B cell (primary cell): ENCODE data around the gene ENDOV. TPM values are rescaled to one million over a fixed set of nuclear protein-coding genes. Genes with fewer than 3 reads are reported as not detected.

Experiments used
- ATAC-seq: fragments of 200-7000 bp; cut with Tn5 transposase; one replicate; pipeline ENCODE4 v1.10.0; 2021; ENCODE audit warnings: low read depth, mild to moderate bottlenecking, moderate number of reproducible peaks, moderate library complexity
- CTCF ChIA-PET: fragments of 350-600 bp; sonication (Branson Sonifier 250); formaldehyde crosslinking; loops from one replicate; lab custom pipeline; 2021; ENCODE audit warnings: antibody characterized with exemption, inconsistent platforms; lab: Charles Lee
- POLR2A ChIA-PET: fragments of 350-600 bp; sonication (Branson Sonifier 250); formaldehyde crosslinking; loops from one replicate; lab custom pipeline; 2021; ENCODE audit warnings: antibody characterized with exemption; lab: Charles Lee
- DNase-seq: peaks from one replicate; pipeline ENCODE4 v3.0.0; 2013
- H2AFZ ChIP-seq: 2 replicates; pipeline ENCODE4 v1.6.1; 2012; ENCODE audit warnings: mild to moderate bottlenecking, low read depth, low read length; ENCODE audit not compliant: insufficient read depth, poor library complexity, severe bottlenecking
- H3K27ac ChIP-seq, 2 donors: 1 replicate in 1 of 2; 2 replicates in 1 of 2; pipeline ENCODE4 v1.5.1; 2012 to 2013; ENCODE audit warnings: low read length in 2 of 2, mild to moderate bottlenecking in 2 of 2, moderate library complexity in 1 of 2
- H3K27me3 ChIP-seq, 4 experiments: fragments of 200-600 bp in 1 of 4; sonication (generic) in 1 of 4; replicated peaks in 1 of 4; 1 replicate in 2 of 4; 2 replicates in 2 of 4; pipeline versions ENCODE4 v1.6.1 to v1.7.0; 2013 to 2016; ENCODE audit warnings: low read length in 3 of 4, mild to moderate bottlenecking in 2 of 4, mixed read lengths in 1 of 4, moderate library complexity in 1 of 4; ENCODE audit not compliant: insufficient read depth in 4 of 4, control insufficient read depth in 3 of 4; ENCODE audit errors: control extremely low read depth in 1 of 4
- H3K36me3 ChIP-seq, 2 experiments: replicated peaks in 1 of 2; 1 replicate in 1 of 2; 2 replicates in 1 of 2; pipeline versions ENCODE4 v1.6.1 to v1.7.1; 2013; ENCODE audit warnings: low read length in 1 of 2; ENCODE audit not compliant: insufficient read depth in 2 of 2, control insufficient read depth in 1 of 2; ENCODE audit errors: control extremely low read depth in 1 of 2, extremely low read depth in 1 of 2
- H3K4me1 ChIP-seq, 2 donors: fragments of 200-600 bp in 1 of 2; sonication (generic) in 1 of 2; 1 replicate in 1 of 2; 2 replicates in 1 of 2; pipeline versions ENCODE4 v1.5.1 to v1.6.1; 2013 to 2017; ENCODE audit warnings: low read length in 2 of 2; ENCODE audit not compliant: control insufficient read depth in 2 of 2, insufficient read depth in 2 of 2
- H3K4me2 ChIP-seq: replicated peaks from 2 replicates; pipeline ENCODE3; 2012; ENCODE audit warnings: mild to moderate bottlenecking, low read depth, low read length; ENCODE audit not compliant: poor library complexity, severe bottlenecking
- H3K4me3 ChIP-seq, 5 experiments: fragments of 200-600 bp in 1 of 5; sonication (generic) in 1 of 5; 1 replicate in 3 of 5; 2 replicates in 2 of 5; pipeline versions ENCODE4 v1.5.1 to v1.7.0; 2011 to 2016; ENCODE audit warnings: low read length in 4 of 5, mild to moderate bottlenecking in 4 of 5, low read depth in 2 of 5, control low read depth in 1 of 5, moderate library complexity in 1 of 5; ENCODE audit not compliant: insufficient read depth in 1 of 5; ENCODE audit errors: control extremely low read depth in 1 of 5, extremely low read depth in 1 of 5
- H3K79me2 ChIP-seq: fragments of 200-600 bp; sonication (generic); one replicate; pipeline ENCODE4 v1.6.0; 2016; ENCODE audit warnings: low read length; ENCODE audit not compliant: control insufficient read depth, insufficient read depth
- H3K9ac ChIP-seq: fragments of 200-600 bp; sonication (generic); 2 replicates; pipeline ENCODE4 v1.6.1; 2017; ENCODE audit warnings: mild to moderate bottlenecking, low read length, moderate library complexity
- H3K9me3 ChIP-seq, 3 donors: one replicate each; pipeline versions ENCODE4 v1.6.1 to v1.7.1; 2013; ENCODE audit warnings: low read length in 2 of 3; ENCODE audit not compliant: control insufficient read depth in 2 of 3, insufficient read depth in 1 of 3; ENCODE audit errors: control extremely low read depth in 1 of 3
- H4K20me1 ChIP-seq: 2 replicates; pipeline ENCODE4 v1.6.0; 2012; ENCODE audit warnings: mild to moderate bottlenecking, low read length; ENCODE audit not compliant: insufficient read depth, control insufficient read depth, poor library complexity, severe bottlenecking
- H3K27ac Mint-ChIP-seq: one replicate; pipeline ENCODE4 v1.8.0; 2021; ENCODE audit warnings: mixed read lengths
- H3K27me3 Mint-ChIP-seq: one replicate; pipeline ENCODE4 v1.8.0; 2021; ENCODE audit warnings: mixed read lengths
- H3K4me1 Mint-ChIP-seq: one replicate; pipeline ENCODE4 v1.8.0; 2021; ENCODE audit warnings: mixed read lengths
- H3K4me3 Mint-ChIP-seq: one replicate; pipeline ENCODE4 v1.8.0; 2021; ENCODE audit warnings: mixed read lengths
- H3K9me3 Mint-ChIP-seq: one replicate; pipeline ENCODE4 v1.8.0; 2022; ENCODE audit warnings: mixed read lengths; ENCODE audit not compliant: insufficient read depth
- EZH2 ChIP-seq: IDR thresholded peaks from 2 replicates; pipeline ENCODE4 v1.6.1; 2012; ENCODE audit warnings: borderline replicate concordance, low read depth, mild to moderate bottlenecking, moderate library complexity, low read length; ENCODE audit not compliant: insufficient read depth, poor library complexity, severe bottlenecking
- WGBS: methylation state at CpG from one replicate; pipeline ENCODE4 v1.1.5; 2013; ENCODE audit warnings: missing lambda C conversion rate; ENCODE audit not compliant: insufficient coverage; 5-methylcytosine and 5-hydroxymethylcytosine counted together
- intact Hi-C: fragments of 100-400 bp; cut with micrococcal nuclease; formaldehyde crosslinking; loops from one replicate; pipeline ENCODE4 v1.10.0; 2022
- polyA plus RNA-seq: library from polyadenylated mRNA; depleted of rRNA; stranded (reverse); fragments of >200 nt; gene quantifications from 2 replicates; pipeline ENCODE4 v1.2.3, GENCODE V29; 2012
- total RNA-seq, 2 donors: library from RNA; stranded (reverse); fragments of 120-200 nt in 1 of 2; gene quantifications; 1 replicate in 1 of 2; 2 replicates in 1 of 2; pipeline versions ENCODE4 v1.2.3 to v1.2.4, GENCODE V29; 2013 to 2022
- TF ChIP-seq, protein P1 (sequence below): fragments of 200-600 bp; IDR thresholded peaks from one replicate; pipeline ENCODE4 v1.8.0; 2022; ENCODE audit warnings: antibody characterized with exemption, mild to moderate bottlenecking

ENDOV gene
- total and polyA plus RNA-seq, 2 donors (not counting 1 experiment from before 2014, with no cell fraction given) = 25.3 to 49.5 TPM

DNA sequence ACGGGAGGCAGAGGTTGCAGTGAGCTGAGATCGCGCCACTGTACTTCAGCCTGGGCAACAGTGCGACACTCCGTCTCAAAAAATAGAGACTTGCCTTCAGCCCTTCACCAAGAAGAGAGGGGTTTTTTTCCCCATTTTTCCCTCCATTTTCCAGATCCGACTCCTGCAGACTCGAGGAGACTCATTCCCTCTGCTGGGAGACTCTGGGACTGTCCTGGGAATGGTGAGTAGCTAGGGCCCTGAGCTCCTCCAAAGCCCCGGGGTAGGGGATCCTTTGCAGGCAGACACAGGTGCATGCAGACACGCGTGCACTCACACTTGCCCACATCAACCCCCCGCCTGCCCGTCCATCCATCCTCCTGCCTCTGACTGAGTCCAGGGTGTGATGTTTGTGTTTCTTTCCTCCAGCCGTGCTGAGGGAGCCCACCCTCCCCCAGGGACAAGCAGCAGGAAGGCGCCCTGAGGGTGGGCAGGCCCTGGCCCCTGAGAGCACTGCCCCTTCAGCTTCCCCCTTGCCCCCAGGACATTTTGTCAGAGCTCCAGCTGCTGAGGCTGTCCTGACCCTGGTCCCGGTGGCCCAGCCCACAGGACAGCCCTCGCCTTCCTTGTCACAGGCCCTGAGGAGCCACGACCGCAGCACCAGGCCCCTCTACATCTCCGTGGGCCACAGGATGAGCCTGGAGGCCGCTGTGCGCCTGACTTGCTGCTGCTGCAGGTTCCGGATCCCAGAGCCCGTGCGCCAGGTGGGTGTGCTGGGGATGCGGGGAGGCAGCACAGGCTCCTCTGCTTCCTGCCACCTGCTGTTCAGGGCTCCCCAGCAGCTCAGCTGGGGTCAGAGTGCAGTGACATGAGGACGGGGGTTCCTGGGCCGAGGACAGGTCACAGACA is 10.2 kb downstream of the ENDOV start:
- intact Hi-C loops = no loop called here
- CTCF ChIA-PET = interaction anchor here (0.8 to 6.7 kb wide), 6 partner anchors 15 to 567 kb away, joined by 3 to 75 read pairs (median 5); partner anchors contain the start of gene CHMP6
- Histone ChIP-seq H4K20me1 (no peaks in the 10 kb centered on the region), H2AFZ (no peak overlapping the region), H3K36me3 (peaks cover 0 to 3% of the 10 kb centered on the region in 2 experiments), H3K79me2 (peaks cover 3% of the 10 kb centered on the region), H3K9ac (no peak overlapping the region), H3K27ac (no peak overlapping the region), H3K27me3 (peaks cover 0 to 3% (median 0%) of the 10 kb centered on the region in 4 experiments), H3K4me1 (peaks cover 37 to 39% of the 10 kb centered on the region in 2 donors), H3K4me2 (peak overlapping the region; percentile 68), H3K4me3 (no peak overlapping the region), H3K9me3 (no peaks in the 10 kb centered on the region)
- ATAC-seq = no peak
- peak; percentile 29 for DNase-seq
- Mint-ChIP-seq H3K27me3 (no peaks in the 10 kb centered on the region), H3K27ac (no peak overlapping the region), H3K4me3 (no peak overlapping the region), H3K9me3 (no peaks in the 10 kb centered on the region), H3K4me1 (peaks cover 27% of the 10 kb centered on the region)
- TF ChIP-seq, protein P1, sequence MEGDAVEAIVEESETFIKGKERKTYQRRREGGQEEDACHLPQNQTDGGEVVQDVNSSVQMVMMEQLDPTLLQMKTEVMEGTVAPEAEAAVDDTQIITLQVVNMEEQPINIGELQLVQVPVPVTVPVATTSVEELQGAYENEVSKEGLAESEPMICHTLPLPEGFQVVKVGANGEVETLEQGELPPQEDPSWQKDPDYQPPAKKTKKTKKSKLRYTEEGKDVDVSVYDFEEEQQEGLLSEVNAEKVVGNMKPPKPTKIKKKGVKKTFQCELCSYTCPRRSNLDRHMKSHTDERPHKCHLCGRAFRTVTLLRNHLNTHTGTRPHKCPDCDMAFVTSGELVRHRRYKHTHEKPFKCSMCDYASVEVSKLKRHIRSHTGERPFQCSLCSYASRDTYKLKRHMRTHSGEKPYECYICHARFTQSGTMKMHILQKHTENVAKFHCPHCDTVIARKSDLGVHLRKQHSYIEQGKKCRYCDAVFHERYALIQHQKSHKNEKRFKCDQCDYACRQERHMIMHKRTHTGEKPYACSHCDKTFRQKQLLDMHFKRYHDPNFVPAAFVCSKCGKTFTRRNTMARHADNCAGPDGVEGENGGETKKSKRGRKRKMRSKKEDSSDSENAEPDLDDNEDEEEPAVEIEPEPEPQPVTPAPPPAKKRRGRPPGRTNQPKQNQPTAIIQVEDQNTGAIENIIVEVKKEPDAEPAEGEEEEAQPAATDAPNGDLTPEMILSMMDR = no peak
- no peak for TF ChIP-seq EZH2
- POLR2A ChIA-PET = no interaction called here
- 46% methylated on average over 18 of the region's 27 CpGs for WGBS
